ENCODE results near the gene CANT1. TPM values are rescaled to one million over a fixed set of nuclear protein-coding genes. Genes with fewer than 3 reads are reported as not detected.

Gene CANT1
- total and polyA plus RNA-seq, 9 of the 15 experiments (the other 6 are each of a cell fraction or from before 2014, with no cell fraction given) = 2.7 to 66.4 (median 22.5) TPM

- Histone ChIP-seq H3K9ac (ENCODE audit: insufficient read depth in 1 of 2, low read depth in 2 of 2, low read length in 2 of 2) (no peak overlapping the region), H3K27ac (ENCODE audit: extremely low read depth, low read depth, low read length) (no peak overlapping the region), H3K9me3 (replicated peaks; ENCODE audit: control insufficient read depth, insufficient read depth, low read depth, low read length) (no peaks in the 10 kb centered on the region), H3K4me1 (replicated peaks in 1 of 2; ENCODE audit: control insufficient read depth in 2 of 2, insufficient read depth in 2 of 2, low read length in 2 of 2) (peaks cover 0 to 14% of the 10 kb centered on the region in 2 experiments; a peak in 2 of 5 replicates), H3K4me3 (no peak overlapping the region), H4K20me1 (replicated peaks; ENCODE audit: control insufficient read depth, insufficient read depth, low read length) (peaks cover 15% of the 10 kb centered on the region; the same call in 1 of the 2 replicates), H3K27me3 (ENCODE audit: control insufficient read depth in 2 of 2, insufficient read depth in 2 of 2, low read length in 2 of 2) (peaks cover 32 to 62% of the 10 kb centered on the region in 2 experiments; a peak in 4 of 5 replicates), H2AFZ (ENCODE audit: low read depth, low read length) (no peak overlapping the region), H3K4me2 (ENCODE audit: insufficient read depth, low read length) (no peak overlapping the region), H3K36me3 (ENCODE audit: control insufficient read depth, insufficient read depth, low read length) (no peaks in the 10 kb centered on the region), H3K79me2 (ENCODE audit: control insufficient read depth, insufficient read depth, low read length) (no peaks in the 10 kb centered on the region), H3K9me1 (ENCODE audit: control insufficient read depth, insufficient read depth, low read length) (no peaks in the 10 kb centered on the region)
- CTCF ChIA-PET (ENCODE audit: low intra/inter-chr PET ratio) = no interaction called here
- no TSS peak for BruUV-seq (replicated peaks)
- TF ChIP-seq ELF1 (tag; IDR thresholded peaks at IDR 0.05) (no peak), POLR3A (IDR thresholded peaks at IDR 0.05; ENCODE audit: borderline replicate concordance, extremely low read depth, insufficient read depth, insufficient read length) (no peak), BRF1 (IDR thresholded peaks at IDR 0.05; ENCODE audit: borderline replicate concordance, extremely low read depth, insufficient read length) (no peak), ZNF121 (CRISPR knock-in tag; conservative IDR thresholded peaks at IDR 0.05) (no peak), ZNF253 (CRISPR knock-in tag; conservative IDR thresholded peaks at IDR 0.05) (no peak), SREBF1 (IDR thresholded peaks at IDR 0.05; ENCODE audit: borderline replicate concordance, low read depth, low read length) (no peak), CREM (IDR thresholded peaks at IDR 0.05; ENCODE audit: low read depth) (no peak), SAFB2 (IDR thresholded peaks at IDR 0.05; ENCODE audit: borderline replicate concordance, low read depth, low read length, severe bottlenecking) (no peak), ILF3 (IDR thresholded peaks at IDR 0.05; ENCODE audit: borderline replicate concordance) (no peak), SAFB (IDR thresholded peaks at IDR 0.05; ENCODE audit: borderline replicate concordance, low read depth, low read length) (no peak), SP1 (CRISPR knock-in tag; IDR thresholded peaks at IDR 0.05) (no peak), ATF6 (CRISPR knock-in tag; IDR thresholded peaks at IDR 0.05) (no peak)
- TF ChIP-seq, protein P1, sequence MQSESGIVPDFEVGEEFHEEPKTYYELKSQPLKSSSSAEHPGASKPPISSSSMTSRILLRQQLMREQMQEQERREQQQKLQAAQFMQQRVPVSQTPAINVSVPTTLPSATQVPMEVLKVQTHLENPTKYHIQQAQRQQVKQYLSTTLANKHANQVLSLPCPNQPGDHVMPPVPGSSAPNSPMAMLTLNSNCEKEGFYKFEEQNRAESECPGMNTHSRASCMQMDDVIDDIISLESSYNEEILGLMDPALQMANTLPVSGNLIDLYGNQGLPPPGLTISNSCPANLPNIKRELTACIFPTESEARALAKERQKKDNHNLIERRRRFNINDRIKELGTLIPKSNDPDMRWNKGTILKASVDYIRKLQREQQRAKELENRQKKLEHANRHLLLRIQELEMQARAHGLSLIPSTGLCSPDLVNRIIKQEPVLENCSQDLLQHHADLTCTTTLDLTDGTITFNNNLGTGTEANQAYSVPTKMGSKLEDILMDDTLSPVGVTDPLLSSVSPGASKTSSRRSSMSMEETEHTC (IDR thresholded peaks at IDR 0.05) = no peak
- TF ChIP-seq, protein P2, sequence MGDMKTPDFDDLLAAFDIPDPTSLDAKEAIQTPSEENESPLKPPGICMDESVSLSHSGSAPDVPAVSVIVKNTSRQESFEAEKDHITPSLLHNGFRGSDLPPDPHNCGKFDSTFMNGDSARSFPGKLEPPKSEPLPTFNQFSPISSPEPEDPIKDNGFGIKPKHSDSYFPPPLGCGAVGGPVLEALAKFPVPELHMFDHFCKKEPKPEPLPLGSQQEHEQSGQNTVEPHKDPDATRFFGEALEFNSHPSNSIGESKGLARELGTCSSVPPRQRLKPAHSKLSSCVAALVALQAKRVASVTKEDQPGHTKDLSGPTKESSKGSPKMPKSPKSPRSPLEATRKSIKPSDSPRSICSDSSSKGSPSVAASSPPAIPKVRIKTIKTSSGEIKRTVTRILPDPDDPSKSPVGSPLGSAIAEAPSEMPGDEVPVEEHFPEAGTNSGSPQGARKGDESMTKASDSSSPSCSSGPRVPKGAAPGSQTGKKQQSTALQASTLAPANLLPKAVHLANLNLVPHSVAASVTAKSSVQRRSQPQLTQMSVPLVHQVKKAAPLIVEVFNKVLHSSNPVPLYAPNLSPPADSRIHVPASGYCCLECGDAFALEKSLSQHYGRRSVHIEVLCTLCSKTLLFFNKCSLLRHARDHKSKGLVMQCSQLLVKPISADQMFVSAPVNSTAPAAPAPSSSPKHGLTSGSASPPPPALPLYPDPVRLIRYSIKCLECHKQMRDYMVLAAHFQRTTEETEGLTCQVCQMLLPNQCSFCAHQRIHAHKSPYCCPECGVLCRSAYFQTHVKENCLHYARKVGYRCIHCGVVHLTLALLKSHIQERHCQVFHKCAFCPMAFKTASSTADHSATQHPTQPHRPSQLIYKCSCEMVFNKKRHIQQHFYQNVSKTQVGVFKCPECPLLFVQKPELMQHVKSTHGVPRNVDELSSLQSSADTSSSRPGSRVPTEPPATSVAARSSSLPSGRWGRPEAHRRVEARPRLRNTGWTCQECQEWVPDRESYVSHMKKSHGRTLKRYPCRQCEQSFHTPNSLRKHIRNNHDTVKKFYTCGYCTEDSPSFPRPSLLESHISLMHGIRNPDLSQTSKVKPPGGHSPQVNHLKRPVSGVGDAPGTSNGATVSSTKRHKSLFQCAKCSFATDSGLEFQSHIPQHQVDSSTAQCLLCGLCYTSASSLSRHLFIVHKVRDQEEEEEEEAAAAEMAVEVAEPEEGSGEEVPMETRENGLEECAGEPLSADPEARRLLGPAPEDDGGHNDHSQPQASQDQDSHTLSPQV (IDR thresholded peaks at IDR 0.05) = no peak
- intact Hi-C loops (cut with micrococcal nuclease) = loop anchor here (5.0 kb wide), 1 partner anchor 32 kb away; no protein-coding TSS in a partner anchor
- WGBS (ENCODE audit: insufficient coverage, low coverage, missing lambda C conversion rate) = 3% methylated on average over 10 of the region's 11 CpGs
- POLR2A ChIA-PET = interaction anchor here (0.6 kb wide), 1 partner anchor 9 kb away, joined by 3 read pairs; no protein-coding TSS in a partner anchor
- no peak for FAIRE-seq
- no peak for ATAC-seq
- in situ Hi-C loops (cut with MboI) = loop anchor here (25.0 kb wide), 1 partner anchor 337 kb away; no protein-coding TSS in a partner anchor
- DNase-seq (ENCODE audit: extremely low read depth in 1 of 4, low spot score in 3 of 4) = no peak
Measured at GRCh38 chr17:79049821-79050220, 40.3 kb upstream of the CANT1 start.
